Kidney (tissue), 14 donors: ENCODE results near the gene PDLIM7. TPM values are rescaled to one million over a fixed set of nuclear protein-coding genes. Genes with fewer than 3 reads are reported as not detected.

Source experiments
- DNase-seq, 5 donors: peaks; one replicate each; pipeline ENCODE4 v3.0.0-alpha.2; 2013 to 2020
- FAIRE-seq: peaks from 2 replicates; lab custom pipeline; 2012; peaks lifted over from hg19 to GRCh38; lab: Jason Lieb, UNC
- H3K27ac ChIP-seq, 2 donors: one replicate each; pipeline ENCODE4 v1.7.0; 2013; ENCODE audit warnings: low read depth in 2 of 2, low read length in 2 of 2, inconsistent platforms in 1 of 2
- H3K27me3 ChIP-seq: one replicate; pipeline ENCODE4 v1.7.1; 2013; ENCODE audit warnings: low read length, inconsistent platforms; ENCODE audit not compliant: control insufficient read depth, insufficient read depth
- H3K36me3 ChIP-seq, 3 donors: one replicate each; pipeline versions ENCODE4 v1.7.0 to v1.7.1; 2013; ENCODE audit warnings: low read length in 3 of 3, control low read depth in 1 of 3, inconsistent platforms in 1 of 3; ENCODE audit not compliant: insufficient read depth in 3 of 3, control insufficient read depth in 2 of 3
- H3K4me1 ChIP-seq, 3 donors: one replicate each; pipeline versions ENCODE4 v1.7.0 to v1.7.1; 2013; ENCODE audit warnings: low read length in 3 of 3, inconsistent platforms in 1 of 3, low read depth in 1 of 3; ENCODE audit not compliant: control insufficient read depth in 2 of 3, insufficient read depth in 2 of 3
- H3K4me3 ChIP-seq, 3 donors: one replicate each; pipeline versions ENCODE4 v1.7.0 to v1.8.1; 2013; ENCODE audit warnings: low read length in 3 of 3, control low read depth in 1 of 3, inconsistent platforms in 1 of 3
- H3K9ac ChIP-seq, 3 donors: one replicate each; pipeline versions ENCODE4 v1.7.0 to v1.7.1; 2013; ENCODE audit warnings: low read length in 3 of 3, control low read depth in 1 of 3, inconsistent platforms in 1 of 3
- H3K9me3 ChIP-seq, 3 donors: one replicate each; pipeline versions ENCODE4 v1.7.0 to v1.7.1; 2013; ENCODE audit warnings: low read length in 3 of 3, control low read depth in 1 of 3, inconsistent platforms in 1 of 3; ENCODE audit not compliant: control insufficient read depth in 2 of 3, insufficient read depth in 1 of 3
- CTCF ChIP-seq: IDR thresholded peaks from 3 replicates; pipeline ENCODE4 v1.5.1; 2012; ENCODE audit warnings: mild to moderate bottlenecking, moderate library complexity, borderline replicate concordance; ENCODE audit not compliant: insufficient read depth; ENCODE audit errors: extremely low read depth
- intact Hi-C: fragments of 100-400 bp; cut with DNase I; formaldehyde crosslinking; loops from one replicate; pipeline ENCODE4 v1.11.1; 2022
- polyA plus RNA-seq: library from polyadenylated mRNA; stranded (reverse); fragments of 350-450 nt; fragmentation: Illumina TruSeq; extraction: RNeasy Lipid Tissue Mini Kit (QIAGEN cat#74804); gene quantifications from one replicate; pipeline ENCODE4 v1.2.3, GENCODE V29; 2014; ENCODE audit warnings: low read depth, low replicate concordance; ENCODE audit not compliant: insufficient read depth
- total RNA-seq: library from RNA; stranded (reverse); fragmentation: NEBNext Ultra II Directional; extraction: Animal tissue kit (Norgen Biotek cat#: 25700); gene quantifications from one replicate; pipeline ENCODE4 v1.2.1, GENCODE V29; 2021
- donor health status: control.
- donor health status: control.
- donor health status: control.
- donor health status: control.
- donor health status: control.
- donor health status: DM: yes; HTN: yes; CAD: no.
- donor health status: Normal renal cell carcinoma (clear cell type).

Gene PDLIM7
- total and polyA plus RNA-seq, 2 donors from 2014 or later, result 46.4 to 89.7 TPM

GRCh38 chr5:177439518-177440053, 57.8 kb downstream of the PDLIM7 start:
- FAIRE-seq, result no peak
- Histone ChIP-seq H3K36me3 (peaks cover 2 to 4% (median 4%) of the 10 kb centered on the region in 3 donors), H3K27me3 (no peaks in the 10 kb centered on the region), H3K9me3 (no peaks in the 10 kb centered on the region), H3K4me1 (no peaks in the 10 kb centered on the region), H3K27ac (no peak overlapping the region), H3K4me3 (no peak overlapping the region), H3K9ac (no peak overlapping the region)
- intact Hi-C loops, result no loop called here
- no peak for TF ChIP-seq CTCF
- DNase-seq, result no peak

GRCh38 chr5:177438468-177438867, 58.9 kb downstream of the PDLIM7 start:
- Histone ChIP-seq H3K27ac (no peak overlapping the region), H3K4me3 (no peak overlapping the region), H3K27me3 (no peaks in the 10 kb centered on the region), H3K4me1 (no peaks in the 10 kb centered on the region), H3K9ac (no peak overlapping the region), H3K36me3 (peaks cover 2 to 13% (median 10%) of the 10 kb centered on the region in 3 donors), H3K9me3 (no peaks in the 10 kb centered on the region)
- DNase-seq, result no peak
- no peak for FAIRE-seq
- intact Hi-C loops, result no loop called here
- no peak for TF ChIP-seq CTCF

- no peak overlapping the region for H3K4me3 ChIP-seq
- intact Hi-C loops, result no loop called here
- H3K9ac ChIP-seq, result no peak overlapping the region
- FAIRE-seq (no peak), DNase-seq (no peak)
- H3K4me1 ChIP-seq, result no peaks in the 10 kb centered on the region
- no peaks in the 10 kb centered on the region for H3K9me3 ChIP-seq
- no peak overlapping the region for H3K27ac ChIP-seq
- peaks cover 2 to 13% (median 10%) of the 10 kb centered on the region in 3 donors for H3K36me3 ChIP-seq
- no peak for TF ChIP-seq CTCF
- no peaks in the 10 kb centered on the region for H3K27me3 ChIP-seq
Measured at GRCh38 chr5:177437623-177438022, 59.8 kb downstream of the PDLIM7 start.
